GM12865 (cell line): ENCODE results near the gene GRK5.

Source experiments
- DNase-seq: peaks from one replicate; pipeline ENCODE4 v3.0.0; 2010; ENCODE audit warnings: low read depth
- H3K4me3 ChIP-seq: 2 replicates; pipeline ENCODE4 v1.5.1; 2011; ENCODE audit warnings: mild to moderate bottlenecking, low read depth, low read length, control low read depth
- TF ChIP-seq, protein P1 (sequence below): IDR thresholded peaks from 2 replicates; pipeline ENCODE4 v1.5.1; 2011; ENCODE audit warnings: low read length, control low read depth, low read depth, inconsistent platforms; ENCODE audit not compliant: insufficient read depth; ENCODE audit errors: missing control alignments

Gene GRK5

DNA sequence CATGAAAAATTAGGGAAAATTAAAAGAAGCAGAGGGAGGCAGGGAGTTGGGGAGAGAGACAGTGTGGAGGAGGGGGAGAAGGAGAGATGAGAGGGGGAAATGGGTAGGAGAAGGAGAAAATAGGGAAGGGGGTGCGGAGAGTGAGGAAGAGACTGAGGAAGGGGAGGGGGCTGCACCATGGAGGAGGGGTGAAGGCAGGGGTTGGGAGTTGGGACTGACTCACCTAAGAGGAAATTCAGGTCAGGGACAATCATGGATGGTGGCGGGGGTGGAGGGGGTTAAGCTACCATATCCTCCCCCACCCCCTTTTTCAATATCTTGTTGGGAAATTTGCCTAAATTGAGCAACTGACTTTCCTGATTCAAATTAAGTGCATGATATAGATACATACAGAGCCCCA lies 8.0 kb downstream of the GRK5 start:
- DNase-seq: no peak
- H3K4me3 ChIP-seq: no peak overlapping the region
- TF ChIP-seq, protein P1, sequence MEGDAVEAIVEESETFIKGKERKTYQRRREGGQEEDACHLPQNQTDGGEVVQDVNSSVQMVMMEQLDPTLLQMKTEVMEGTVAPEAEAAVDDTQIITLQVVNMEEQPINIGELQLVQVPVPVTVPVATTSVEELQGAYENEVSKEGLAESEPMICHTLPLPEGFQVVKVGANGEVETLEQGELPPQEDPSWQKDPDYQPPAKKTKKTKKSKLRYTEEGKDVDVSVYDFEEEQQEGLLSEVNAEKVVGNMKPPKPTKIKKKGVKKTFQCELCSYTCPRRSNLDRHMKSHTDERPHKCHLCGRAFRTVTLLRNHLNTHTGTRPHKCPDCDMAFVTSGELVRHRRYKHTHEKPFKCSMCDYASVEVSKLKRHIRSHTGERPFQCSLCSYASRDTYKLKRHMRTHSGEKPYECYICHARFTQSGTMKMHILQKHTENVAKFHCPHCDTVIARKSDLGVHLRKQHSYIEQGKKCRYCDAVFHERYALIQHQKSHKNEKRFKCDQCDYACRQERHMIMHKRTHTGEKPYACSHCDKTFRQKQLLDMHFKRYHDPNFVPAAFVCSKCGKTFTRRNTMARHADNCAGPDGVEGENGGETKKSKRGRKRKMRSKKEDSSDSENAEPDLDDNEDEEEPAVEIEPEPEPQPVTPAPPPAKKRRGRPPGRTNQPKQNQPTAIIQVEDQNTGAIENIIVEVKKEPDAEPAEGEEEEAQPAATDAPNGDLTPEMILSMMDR: no peak

DNA sequence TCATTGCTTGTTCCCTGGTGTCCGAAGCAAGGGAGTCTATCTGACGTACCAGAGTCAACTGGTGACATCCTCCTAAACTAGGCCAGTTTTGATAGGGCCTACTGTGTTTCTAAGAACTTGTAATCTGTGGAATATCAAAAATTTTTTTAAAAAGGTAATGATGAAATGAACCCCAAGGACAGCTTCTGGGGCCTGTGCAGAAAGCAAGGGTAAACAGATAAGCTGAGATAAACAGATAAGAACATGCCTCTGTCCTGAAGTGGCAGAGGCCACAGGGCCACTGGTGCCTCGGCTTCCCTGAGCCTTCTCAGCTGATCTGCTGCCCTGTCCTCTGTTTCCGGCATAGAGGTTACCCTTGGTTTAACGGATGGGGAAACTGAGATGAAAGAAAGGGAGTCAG lies 8.8 kb downstream of the GRK5 start:
- H3K4me3 ChIP-seq: no peak overlapping the region
- TF ChIP-seq, protein P1: no peak
- DNase-seq: no peak

DNA sequence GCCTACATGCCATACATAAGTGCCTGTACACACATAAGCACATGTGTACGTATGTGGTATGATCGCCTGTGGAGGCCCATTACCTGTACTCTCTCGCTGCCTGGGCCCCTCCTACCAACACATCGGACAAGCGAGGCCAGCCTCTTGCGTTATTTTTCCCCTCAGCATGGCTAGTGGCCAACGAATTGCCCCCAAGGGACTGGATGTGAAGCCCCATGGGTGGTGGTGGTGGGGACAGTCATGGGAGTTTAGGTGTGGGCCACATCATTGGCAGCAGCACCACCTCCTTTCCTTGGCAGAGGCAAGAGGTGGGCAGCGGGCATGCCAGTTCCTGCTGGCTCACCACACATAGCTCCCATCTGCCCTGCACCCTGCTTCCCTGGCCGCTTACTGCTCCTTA lies 10.0 kb downstream of the GRK5 start:
- TF ChIP-seq, protein P1: no peak
- DNase-seq: no peak
- H3K4me3 ChIP-seq: no peak overlapping the region

DNA sequence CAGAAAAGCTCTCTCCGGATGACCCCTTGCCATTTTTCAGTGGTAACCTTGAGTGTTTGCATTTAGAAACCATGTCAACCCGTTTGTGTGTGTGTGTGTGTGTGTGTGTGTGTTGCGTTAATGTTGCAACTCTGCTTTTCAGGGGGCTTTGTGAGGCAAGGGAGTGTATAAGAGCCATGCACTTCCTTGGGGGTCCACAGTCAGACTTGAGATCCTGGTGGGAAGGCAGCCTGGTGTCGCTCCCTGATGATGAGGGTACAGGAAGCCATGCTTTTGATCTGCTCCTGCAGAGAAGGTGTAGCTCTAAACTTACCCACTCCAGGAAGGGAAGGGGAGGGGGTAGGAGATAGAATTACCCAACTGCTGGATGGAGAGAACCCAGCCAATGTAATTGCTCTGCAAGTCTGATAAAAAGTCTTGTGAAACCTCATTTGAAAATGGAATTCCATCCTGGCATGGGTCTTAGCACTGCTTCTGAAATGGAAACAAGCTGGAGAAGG lies 10.7 kb downstream of the GRK5 start:
- DNase-seq: no peak
- no peak overlapping the region for H3K4me3 ChIP-seq
- TF ChIP-seq, protein P1: no peak

DNA sequence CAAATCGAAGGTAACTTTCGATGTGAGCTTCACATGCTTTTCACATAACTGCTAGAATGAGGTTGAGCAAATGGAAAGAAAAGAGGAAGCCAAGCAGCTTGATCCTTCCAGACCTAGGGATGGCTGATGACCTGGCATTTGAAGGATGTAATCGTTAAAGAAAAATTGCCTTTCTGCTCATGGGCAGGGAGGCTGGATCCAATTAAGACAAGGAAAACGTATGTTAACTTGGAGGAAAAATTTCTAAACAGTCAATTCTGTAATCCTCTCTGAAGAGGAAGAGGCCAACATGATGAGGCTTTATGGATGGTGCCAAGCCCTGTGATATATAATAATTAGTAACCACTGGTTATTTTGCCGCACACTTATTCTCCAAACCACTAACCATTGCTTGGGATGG lies 12.5 kb downstream of the GRK5 start:
- TF ChIP-seq, protein P1: no peak
- DNase-seq: no peak
- no peak overlapping the region for H3K4me3 ChIP-seq

DNA sequence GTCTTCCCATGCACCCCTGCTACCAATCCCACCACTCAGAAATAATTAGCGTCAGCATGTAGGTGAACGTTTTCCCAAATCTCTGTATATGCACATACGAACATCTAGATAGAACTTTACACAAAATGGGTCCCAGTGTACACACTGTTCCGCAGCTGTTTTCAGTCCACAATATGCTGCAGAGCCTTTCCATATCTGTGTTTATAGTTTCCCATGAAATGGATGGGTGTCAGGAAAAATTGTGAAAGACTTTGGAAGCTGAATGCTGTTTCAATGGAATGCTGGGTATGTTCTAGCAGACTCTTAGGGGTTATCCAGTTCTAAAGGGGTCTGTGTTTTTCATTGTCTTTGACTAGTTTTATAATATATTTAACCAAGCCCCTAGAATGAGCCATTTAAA lies 13.8 kb downstream of the GRK5 start:
- H3K4me3 ChIP-seq: no peak overlapping the region
- DNase-seq: no peak
- TF ChIP-seq, protein P1: no peak

DNA sequence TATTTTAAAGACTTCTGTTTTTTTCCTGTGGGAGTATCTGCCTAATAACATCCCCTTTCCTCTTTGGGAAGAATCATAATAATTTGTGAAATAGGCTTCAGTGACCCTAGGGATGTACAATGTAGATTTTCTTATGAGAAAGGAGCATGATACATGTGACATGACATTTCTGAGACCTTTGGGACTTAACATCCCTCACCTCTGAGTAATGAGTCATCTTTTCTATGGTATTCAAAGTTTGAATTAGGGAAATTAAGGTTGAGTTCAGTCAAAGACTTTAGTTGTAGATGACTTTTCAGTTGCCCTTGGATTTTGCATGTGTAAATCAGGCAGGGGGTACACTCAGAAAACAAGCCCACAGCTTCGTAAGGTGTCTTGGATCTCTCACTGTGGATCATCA lies 14.3 kb downstream of the GRK5 start:
- TF ChIP-seq, protein P1: no peak
- no peak for DNase-seq
- H3K4me3 ChIP-seq: no peak overlapping the region
